GM23338 (cell line): ENCODE data around the gene PGP. TPM values are rescaled to one million over a fixed set of nuclear protein-coding genes. Genes with fewer than 3 reads are reported as not detected.

Source experiments
- ATAC-seq: fragments of 200-7000 bp; cut with Tn5 transposase; 3 replicates; pipeline ENCODE4 v1.9.1; 2020
- DNase-seq: peaks from one replicate; pipeline ENCODE4 v3.0.0-alpha.2; 2015; ENCODE audit warnings: low spot score
- H2AFZ ChIP-seq: fragments of 200-600 bp; sonication (generic); 2 replicates; pipeline ENCODE4 v1.8.0; 2016; ENCODE audit warnings: antibody characterized with exemption, mild to moderate bottlenecking, moderate library complexity
- H3F3A ChIP-seq: fragments of 200-600 bp; sonication (generic); replicated peaks from 2 replicates; pipeline ENCODE4 v1.8.0; 2017; ENCODE audit warnings: antibody characterized with exemption, mixed run types, low read depth
- H3K27ac ChIP-seq: fragments of 200-600 bp; sonication (generic); 2 replicates; pipeline ENCODE4 v1.6.1; 2016; ENCODE audit warnings: low read depth
- H3K27me3 ChIP-seq: fragments of 200-600 bp; sonication (generic); 2 replicates; pipeline ENCODE4 v1.8.0; 2016; ENCODE audit warnings: mild to moderate bottlenecking, mixed run types, moderate library complexity; ENCODE audit not compliant: insufficient read depth
- H3K36me3 ChIP-seq: fragments of 200-600 bp; sonication (generic); 2 replicates; pipeline ENCODE4 v1.8.0; 2016; ENCODE audit warnings: mild to moderate bottlenecking; ENCODE audit not compliant: insufficient read depth
- H3K4me1 ChIP-seq: fragments of 200-600 bp; sonication (generic); 2 replicates; pipeline ENCODE4 v1.8.0; 2016; ENCODE audit warnings: mild to moderate bottlenecking, moderate library complexity; ENCODE audit not compliant: insufficient read depth
- H3K4me2 ChIP-seq: fragments of 200-600 bp; sonication (generic); 2 replicates; pipeline ENCODE4 v1.7.1; 2017; ENCODE audit warnings: mixed run types
- H3K4me3 ChIP-seq: fragments of 200-600 bp; sonication (generic); 2 replicates; pipeline ENCODE4 v1.6.1; 2016; ENCODE audit warnings: mixed run types
- H3K79me2 ChIP-seq: fragments of 200-600 bp; sonication (generic); replicated peaks from 2 replicates; pipeline ENCODE4 v1.8.0; 2017; ENCODE audit warnings: mild to moderate bottlenecking; ENCODE audit not compliant: insufficient read depth
- H3K9me2 ChIP-seq: fragments of 200-600 bp; sonication (generic); 2 replicates; pipeline ENCODE4 v1.8.0; 2017; ENCODE audit not compliant: insufficient read depth
- H4K20me1 ChIP-seq: fragments of 200-600 bp; sonication (generic); replicated peaks from 2 replicates; pipeline ENCODE4 v1.8.0; 2017; ENCODE audit warnings: mild to moderate bottlenecking; ENCODE audit not compliant: insufficient read depth
- H3K27ac Mint-ChIP-seq: 2 replicates; pipeline ENCODE4 v1.8.0; 2020; ENCODE audit warnings: inconsistent platforms, mild to moderate bottlenecking, moderate library complexity, mixed read lengths
- H3K27me3 Mint-ChIP-seq: 3 replicates; pipeline ENCODE4 v1.8.0; 2022; ENCODE audit warnings: low read depth, mild to moderate bottlenecking, moderate library complexity, mixed read lengths, inconsistent platforms; ENCODE audit not compliant: insufficient read depth, poor library complexity
- H3K36me3 Mint-ChIP-seq: 3 replicates; pipeline ENCODE4 v1.8.0; 2021; ENCODE audit warnings: low read depth, mild to moderate bottlenecking, inconsistent platforms, moderate library complexity, mixed read lengths
- H3K4me1 Mint-ChIP-seq: 3 replicates; pipeline ENCODE4 v1.8.0; 2020; ENCODE audit warnings: mild to moderate bottlenecking, inconsistent platforms, mixed read lengths
- H3K4me3 Mint-ChIP-seq: 3 replicates; pipeline ENCODE4 v1.8.0; 2021; ENCODE audit warnings: moderate library complexity, mild to moderate bottlenecking, inconsistent platforms, mixed read lengths
- H3K9me3 Mint-ChIP-seq: 3 replicates; pipeline ENCODE4 v1.8.0; 2020; ENCODE audit warnings: moderate library complexity, mild to moderate bottlenecking, inconsistent platforms, mixed read lengths
- CREB1 ChIP-seq: fragments of 250-450 bp; sonication (Bioruptor Pico); IDR thresholded peaks from 2 replicates; pipeline ENCODE4 v1.5.0; 2020; ENCODE audit warnings: low read depth, mild to moderate bottlenecking, moderate library complexity
- JUNB ChIP-seq: IDR thresholded peaks from one replicate; pipeline ENCODE4 v1.6.1; 2016; ENCODE audit warnings: antibody characterized with exemption; ENCODE audit not compliant: unreplicated experiment
- POLR2AphosphoS5 ChIP-seq: IDR thresholded peaks from 2 replicates; pipeline ENCODE4 v1.6.1; 2016; ENCODE audit warnings: antibody characterized with exemption, low read depth
- ZNF331 ChIP-seq: fragments of 250-450 bp; sonication (Bioruptor Pico); IDR thresholded peaks from 2 replicates; pipeline ENCODE4 v1.5.0; 2020; ENCODE audit warnings: low read depth, mild to moderate bottlenecking, moderate library complexity
- ZNF462 ChIP-seq: fragments of 250-450 bp; sonication (Bioruptor Pico); IDR thresholded peaks from 2 replicates; pipeline ENCODE4 v1.5.0; 2020; ENCODE audit warnings: mild to moderate bottlenecking, moderate library complexity
- polyA plus RNA-seq: library from polyadenylated mRNA; unstranded; fragments of >200 nt; fragmentation: Nextera tagmentation; extraction: Ambion mirVana; gene quantifications from 2 replicates; pipeline ENCODE4 v1.2.1, GENCODE V29; 2016
- total RNA-seq: library from RNA; depleted of rRNA; stranded (reverse); fragments of >200 nt; shearing (Covaris generic); gene quantifications from 2 replicates; pipeline ENCODE4 v1.2.3, GENCODE V29; 2014
- TF ChIP-seq, protein P1 (sequence below): IDR thresholded peaks from one replicate; pipeline ENCODE4 v1.6.1; 2018; ENCODE audit warnings: antibody characterized with exemption; ENCODE audit not compliant: unreplicated experiment
- TF ChIP-seq, protein P2 (sequence below): IDR thresholded peaks from 2 replicates; pipeline ENCODE4 v1.6.1; 2016; ENCODE audit warnings: antibody characterized with exemption

The PGP gene
- total and polyA plus RNA-seq, 2 experiments from 2014 or later, result 44.4 to 80.3 TPM

DNA sequence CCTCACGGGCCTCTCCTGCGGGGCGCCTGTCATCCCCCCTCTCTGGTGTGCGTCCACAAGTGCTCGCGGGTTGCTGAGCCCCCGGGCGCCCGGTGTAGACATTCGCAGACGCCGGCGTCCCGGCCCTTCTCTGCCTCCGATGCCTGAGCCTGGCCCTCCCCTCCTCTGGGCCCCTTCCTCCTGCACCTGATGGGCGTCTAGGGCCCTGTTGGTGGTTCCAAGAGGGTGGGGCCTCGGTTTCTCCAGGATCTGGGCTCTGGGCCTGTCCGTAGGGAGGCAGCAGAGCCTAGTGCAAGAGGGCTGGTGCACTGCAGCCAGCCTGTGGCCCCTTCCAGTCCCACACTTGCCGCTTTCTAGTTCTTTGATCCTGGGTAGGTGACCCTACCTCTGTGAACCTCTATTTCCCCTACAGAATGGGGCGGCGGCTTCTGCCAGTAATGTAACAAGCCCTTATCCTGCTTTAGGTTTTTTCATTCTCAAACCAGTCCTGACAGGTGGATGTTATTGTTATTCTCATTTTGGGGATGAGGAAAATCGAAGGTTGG is 9.4 kb upstream of the PGP start (continued):
- TF ChIP-seq, protein P1, sequence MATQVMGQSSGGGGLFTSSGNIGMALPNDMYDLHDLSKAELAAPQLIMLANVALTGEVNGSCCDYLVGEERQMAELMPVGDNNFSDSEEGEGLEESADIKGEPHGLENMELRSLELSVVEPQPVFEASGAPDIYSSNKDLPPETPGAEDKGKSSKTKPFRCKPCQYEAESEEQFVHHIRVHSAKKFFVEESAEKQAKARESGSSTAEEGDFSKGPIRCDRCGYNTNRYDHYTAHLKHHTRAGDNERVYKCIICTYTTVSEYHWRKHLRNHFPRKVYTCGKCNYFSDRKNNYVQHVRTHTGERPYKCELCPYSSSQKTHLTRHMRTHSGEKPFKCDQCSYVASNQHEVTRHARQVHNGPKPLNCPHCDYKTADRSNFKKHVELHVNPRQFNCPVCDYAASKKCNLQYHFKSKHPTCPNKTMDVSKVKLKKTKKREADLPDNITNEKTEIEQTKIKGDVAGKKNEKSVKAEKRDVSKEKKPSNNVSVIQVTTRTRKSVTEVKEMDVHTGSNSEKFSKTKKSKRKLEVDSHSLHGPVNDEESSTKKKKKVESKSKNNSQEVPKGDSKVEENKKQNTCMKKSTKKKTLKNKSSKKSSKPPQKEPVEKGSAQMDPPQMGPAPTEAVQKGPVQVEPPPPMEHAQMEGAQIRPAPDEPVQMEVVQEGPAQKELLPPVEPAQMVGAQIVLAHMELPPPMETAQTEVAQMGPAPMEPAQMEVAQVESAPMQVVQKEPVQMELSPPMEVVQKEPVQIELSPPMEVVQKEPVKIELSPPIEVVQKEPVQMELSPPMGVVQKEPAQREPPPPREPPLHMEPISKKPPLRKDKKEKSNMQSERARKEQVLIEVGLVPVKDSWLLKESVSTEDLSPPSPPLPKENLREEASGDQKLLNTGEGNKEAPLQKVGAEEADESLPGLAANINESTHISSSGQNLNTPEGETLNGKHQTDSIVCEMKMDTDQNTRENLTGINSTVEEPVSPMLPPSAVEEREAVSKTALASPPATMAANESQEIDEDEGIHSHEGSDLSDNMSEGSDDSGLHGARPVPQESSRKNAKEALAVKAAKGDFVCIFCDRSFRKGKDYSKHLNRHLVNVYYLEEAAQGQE, result no peak
- TF ChIP-seq ZNF331 (CRISPR knock-in tag), result no peak
- no peak for TF ChIP-seq POLR2AphosphoS5
- TF ChIP-seq JUNB, result no peak

DNA sequence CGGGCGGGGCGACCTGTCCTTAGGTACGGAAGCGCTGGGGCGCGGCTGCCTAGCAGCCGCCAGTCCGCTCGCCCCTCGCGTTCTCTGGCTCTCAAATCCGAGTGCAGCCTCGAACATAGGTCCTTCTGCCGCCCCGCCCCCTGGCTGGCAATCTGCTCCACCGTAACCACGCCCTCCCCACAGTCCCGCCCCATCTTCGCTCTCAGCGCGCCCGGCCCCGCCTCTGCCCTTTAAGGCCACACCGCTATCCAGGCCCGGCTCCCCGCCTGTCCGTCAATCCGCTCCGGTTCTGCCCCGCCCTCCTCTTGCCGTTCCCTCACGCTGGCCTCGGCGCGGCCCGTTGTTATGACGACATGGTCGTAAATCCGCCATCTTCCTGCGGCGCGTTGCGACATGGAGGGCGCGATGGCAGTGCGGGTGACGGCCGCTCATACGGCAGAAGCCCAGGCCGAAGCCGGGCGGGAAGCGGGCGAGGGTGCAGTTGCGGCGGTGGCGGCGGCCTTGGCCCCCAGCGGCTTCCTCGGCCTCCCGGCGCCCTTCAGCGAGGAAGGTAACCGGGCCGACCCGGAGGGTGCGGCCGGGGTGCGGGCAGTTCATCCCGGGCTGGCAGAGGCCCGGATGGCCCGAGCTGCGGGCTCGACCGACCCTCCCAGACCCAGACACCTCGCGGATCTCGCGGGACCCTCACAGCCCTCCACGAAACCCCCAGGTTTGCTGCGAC is 8.7 kb upstream of the PGP start, which contains the start of gene E4F1:
E4F1 (plus strand) TSS at position 371 of the 721 bp plus-strand sequence; CDS start at position 394, 23 bp downstream.
- no peaks in the 10 kb centered on the region for H3K36me3 ChIP-seq
- H3K4me3 ChIP-seq, result peak within 1 kb of the TSS; percentile 98
- peaks cover 5% of the 10 kb centered on the region; the same call in 1 of the 2 replicates for H3F3A ChIP-seq
- peaks cover 44% of the 10 kb centered on the region for H3K79me2 ChIP-seq
- no peaks in the 10 kb centered on the region for H3K9me2 ChIP-seq
- peaks cover 5% of the 10 kb centered on the region for H4K20me1 ChIP-seq
- peak; percentile 100 for DNase-seq
- H3K4me2 ChIP-seq, result peak within 1 kb of the TSS; percentile 94
- peak within 1 kb of the TSS; percentile 85 for H2AFZ ChIP-seq
- Mint-ChIP-seq H3K9me3 (no peaks in the 10 kb centered on the region), H3K4me3 (peak within 1 kb of the TSS; percentile 78), H3K27me3 (peaks cover 13% of the 10 kb centered on the region), H3K27ac (peak within 1 kb of the TSS; percentile 18; the same call in 1 of the 2 replicates), H3K36me3 (no peaks in the 10 kb centered on the region), H3K4me1 (no peaks in the 10 kb centered on the region; the same call in 2 of the 3 replicates)
- H3K27ac ChIP-seq, result peak within 1 kb of the TSS; percentile 81; the same call in 1 of the 2 replicates
- ATAC-seq, result peak; percentile 89
- TF ChIP-seq ZNF462 (CRISPR knock-in tag), result no peak
- peak; percentile 96 for TF ChIP-seq POLR2AphosphoS5
- peak; percentile 93 for TF ChIP-seq CREB1 (CRISPR knock-in tag)
- TF ChIP-seq, protein P2, sequence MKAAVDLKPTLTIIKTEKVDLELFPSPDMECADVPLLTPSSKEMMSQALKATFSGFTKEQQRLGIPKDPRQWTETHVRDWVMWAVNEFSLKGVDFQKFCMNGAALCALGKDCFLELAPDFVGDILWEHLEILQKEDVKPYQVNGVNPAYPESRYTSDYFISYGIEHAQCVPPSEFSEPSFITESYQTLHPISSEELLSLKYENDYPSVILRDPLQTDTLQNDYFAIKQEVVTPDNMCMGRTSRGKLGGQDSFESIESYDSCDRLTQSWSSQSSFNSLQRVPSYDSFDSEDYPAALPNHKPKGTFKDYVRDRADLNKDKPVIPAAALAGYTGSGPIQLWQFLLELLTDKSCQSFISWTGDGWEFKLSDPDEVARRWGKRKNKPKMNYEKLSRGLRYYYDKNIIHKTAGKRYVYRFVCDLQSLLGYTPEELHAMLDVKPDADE, result peak; percentile 72; the same call in 1 of the 2 replicates
- H3K27me3 ChIP-seq, result no peaks in the 10 kb centered on the region
- no peaks in the 10 kb centered on the region; the same call in 1 of the 2 replicates for H3K4me1 ChIP-seq
